HepG2 (cell line): Measurements from ENCODE around the gene WDR73. TPM values are rescaled to one million over a fixed set of nuclear protein-coding genes. Genes with fewer than 3 reads are reported as not detected.

Source experiments
- AGO1 ChIP-seq: fragments of 200-400 bp; formaldehyde crosslinking; IDR thresholded peaks from 2 replicates; pipeline ENCODE4 v1.6.1; 2017; ENCODE audit warnings: mild to moderate bottlenecking, low read depth, low read length, moderate library complexity; ENCODE audit not compliant: poor library complexity, severe bottlenecking
- BCL6 ChIP-seq: IDR thresholded peaks from 2 replicates; pipeline ENCODE4 v1.6.1; 2016; ENCODE audit warnings: missing genetic modification reagents, missing compliant biosample characterization
- BRD4 ChIP-seq: sonication (generic); formaldehyde crosslinking; IDR thresholded peaks from 2 replicates; pipeline ENCODE4 v1.4.0; 2020; ENCODE audit warnings: missing genetic modification reagents
- EED ChIP-seq: sonication (generic); formaldehyde crosslinking; IDR thresholded peaks from 2 replicates; pipeline ENCODE4 v1.5.0; 2020; ENCODE audit warnings: mild to moderate bottlenecking, missing genetic modification reagents
- HIC2 ChIP-seq: sonication (generic); formaldehyde crosslinking; IDR thresholded peaks from 2 replicates; pipeline ENCODE4 v1.9.0; 2022; ENCODE audit warnings: low read depth, missing genetic modification reagents
- KLF11 ChIP-seq: IDR thresholded peaks from 2 replicates; pipeline ENCODE4 v1.6.1; 2016; ENCODE audit warnings: missing compliant biosample characterization
- NFRKB ChIP-seq: fragments of 450-650 bp; IDR thresholded peaks from 2 replicates; pipeline ENCODE4 v1.6.1; 2017
- SP1 ChIP-seq, 2 experiments: fragments of 450-650 bp in 1 of 2; sonication (generic) in 1 of 2; formaldehyde crosslinking in 1 of 2; IDR thresholded peaks; 2 replicates each; pipeline versions ENCODE4 v1.4.0 to v1.6.1; 2016 to 2020; ENCODE audit warnings: missing genetic modification reagents in 1 of 2
- TARDBP ChIP-seq: sonication (generic); formaldehyde crosslinking; IDR thresholded peaks from 2 replicates; pipeline ENCODE4 v1.8.0; 2022; ENCODE audit warnings: mild to moderate bottlenecking, missing genetic modification reagents
- ZFY ChIP-seq: sonication (generic); formaldehyde crosslinking; IDR thresholded peaks from 2 replicates; pipeline ENCODE4 v1.4.0; 2020; ENCODE audit warnings: missing genetic modification reagents
- ZNF614 ChIP-seq: IDR thresholded peaks from 2 replicates; pipeline ENCODE4 v1.6.1; 2018; ENCODE audit warnings: missing biosample characterization, missing genetic modification reagents, inconsistent platforms, borderline replicate concordance
- ZNF724P ChIP-seq: sonication (generic); formaldehyde crosslinking; IDR thresholded peaks from 2 replicates; pipeline ENCODE4 v1.8.0; 2022; ENCODE audit warnings: missing genetic modification reagents, borderline replicate concordance
- ZSCAN5A ChIP-seq: sonication (generic); formaldehyde crosslinking; IDR thresholded peaks from 2 replicates; pipeline ENCODE4 v1.8.0; 2022; ENCODE audit warnings: mild to moderate bottlenecking, missing genetic modification reagents, borderline replicate concordance
- polyA plus RNA-seq, 8 experiments: library from polyadenylated mRNA; depleted of rRNA in 3 of 8; stranded (reverse) in 7 of 8; unstranded in 1 of 8; fragments of >200 nt; fragmentation: Illumina TruSeq in 4 of 8; extraction: Trizol in 4 of 8; gene quantifications; 2 replicates each; pipeline versions ENCODE4 v1.2.1 to v1.2.3, GENCODE V29; 2011 to 2016; ENCODE audit warnings: low read depth in 4 of 8, missing spikeins in 1 of 8, mixed read lengths in 1 of 8; ENCODE audit not compliant: insufficient read depth in 1 of 8
- total RNA-seq, 5 experiments: library from RNA; depleted of rRNA; stranded (reverse); fragments of >200 nt; fragmentation: Illumina TruSeq; extraction: Trizol; gene quantifications; 2 replicates each; pipeline ENCODE4 v1.2.3, GENCODE V29; 2016; ENCODE audit warnings: low read depth in 1 of 5
- TF ChIP-seq, protein P1 (sequence below): sonication (generic); formaldehyde crosslinking; IDR thresholded peaks from 2 replicates; pipeline ENCODE4 v1.9.0; 2021; ENCODE audit warnings: mild to moderate bottlenecking, missing genetic modification reagents
- TF ChIP-seq, protein P2 (sequence below): sonication (generic); formaldehyde crosslinking; IDR thresholded peaks from 2 replicates; pipeline ENCODE4 v1.5.0; 2020; ENCODE audit warnings: missing genetic modification reagents, mild to moderate bottlenecking, borderline replicate concordance
- TF ChIP-seq, protein P3 (sequence below): sonication (generic); formaldehyde crosslinking; IDR thresholded peaks from 2 replicates; pipeline ENCODE4 v1.4.0; 2020; ENCODE audit warnings: mild to moderate bottlenecking, missing genetic modification reagents, borderline replicate concordance

WDR73 gene
- total and polyA plus RNA-seq, 2 of the 13 experiments (the other 11 are each of a cell fraction or from before 2014, with no cell fraction given) = 20.0 to 35.5 TPM

DNA sequence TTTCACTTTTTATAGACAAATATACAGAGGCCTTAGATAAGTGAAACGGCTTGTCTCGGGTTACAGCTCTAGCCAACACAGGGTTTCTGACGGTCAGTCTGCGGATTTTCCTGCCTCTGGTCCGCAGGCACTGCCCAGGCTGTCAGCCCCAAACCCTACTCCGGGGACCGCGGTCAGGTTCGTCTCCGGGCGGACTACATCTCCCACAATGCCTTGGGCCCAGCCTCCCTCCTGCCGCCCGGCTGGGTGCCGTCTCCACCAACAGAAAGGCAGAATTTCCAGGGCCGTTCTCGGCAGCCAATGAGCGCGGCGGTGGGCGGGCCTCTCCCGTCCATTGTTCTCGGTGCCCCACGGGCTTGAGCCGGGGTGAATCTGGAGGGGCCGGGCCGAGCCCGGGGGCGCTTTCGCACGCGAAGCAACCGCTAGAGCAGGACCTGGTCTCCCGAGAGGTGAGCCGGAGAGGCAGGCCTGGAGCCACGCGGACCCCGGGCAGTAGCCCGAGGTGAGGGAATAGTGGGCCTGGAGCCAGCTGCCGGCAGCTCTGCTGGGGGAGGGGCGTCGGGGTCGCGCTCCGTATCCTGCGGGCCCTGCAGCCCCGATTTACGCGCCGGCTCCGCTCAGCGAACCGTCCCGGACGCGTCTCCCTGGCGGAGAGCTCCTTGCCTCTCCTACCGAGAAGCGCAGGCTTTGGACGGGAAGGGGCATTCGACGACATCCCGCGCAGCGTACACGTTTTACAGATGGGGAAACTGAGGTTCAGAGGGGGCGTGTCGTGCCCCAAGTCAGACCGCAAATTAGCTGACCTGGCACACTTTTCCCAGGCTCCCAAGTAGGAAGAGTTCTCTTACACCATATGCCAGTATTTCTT lies 53.2 kb downstream of the WDR73 start, which contains the start of gene ZSCAN2 (continued):
- TF ChIP-seq, protein P1, sequence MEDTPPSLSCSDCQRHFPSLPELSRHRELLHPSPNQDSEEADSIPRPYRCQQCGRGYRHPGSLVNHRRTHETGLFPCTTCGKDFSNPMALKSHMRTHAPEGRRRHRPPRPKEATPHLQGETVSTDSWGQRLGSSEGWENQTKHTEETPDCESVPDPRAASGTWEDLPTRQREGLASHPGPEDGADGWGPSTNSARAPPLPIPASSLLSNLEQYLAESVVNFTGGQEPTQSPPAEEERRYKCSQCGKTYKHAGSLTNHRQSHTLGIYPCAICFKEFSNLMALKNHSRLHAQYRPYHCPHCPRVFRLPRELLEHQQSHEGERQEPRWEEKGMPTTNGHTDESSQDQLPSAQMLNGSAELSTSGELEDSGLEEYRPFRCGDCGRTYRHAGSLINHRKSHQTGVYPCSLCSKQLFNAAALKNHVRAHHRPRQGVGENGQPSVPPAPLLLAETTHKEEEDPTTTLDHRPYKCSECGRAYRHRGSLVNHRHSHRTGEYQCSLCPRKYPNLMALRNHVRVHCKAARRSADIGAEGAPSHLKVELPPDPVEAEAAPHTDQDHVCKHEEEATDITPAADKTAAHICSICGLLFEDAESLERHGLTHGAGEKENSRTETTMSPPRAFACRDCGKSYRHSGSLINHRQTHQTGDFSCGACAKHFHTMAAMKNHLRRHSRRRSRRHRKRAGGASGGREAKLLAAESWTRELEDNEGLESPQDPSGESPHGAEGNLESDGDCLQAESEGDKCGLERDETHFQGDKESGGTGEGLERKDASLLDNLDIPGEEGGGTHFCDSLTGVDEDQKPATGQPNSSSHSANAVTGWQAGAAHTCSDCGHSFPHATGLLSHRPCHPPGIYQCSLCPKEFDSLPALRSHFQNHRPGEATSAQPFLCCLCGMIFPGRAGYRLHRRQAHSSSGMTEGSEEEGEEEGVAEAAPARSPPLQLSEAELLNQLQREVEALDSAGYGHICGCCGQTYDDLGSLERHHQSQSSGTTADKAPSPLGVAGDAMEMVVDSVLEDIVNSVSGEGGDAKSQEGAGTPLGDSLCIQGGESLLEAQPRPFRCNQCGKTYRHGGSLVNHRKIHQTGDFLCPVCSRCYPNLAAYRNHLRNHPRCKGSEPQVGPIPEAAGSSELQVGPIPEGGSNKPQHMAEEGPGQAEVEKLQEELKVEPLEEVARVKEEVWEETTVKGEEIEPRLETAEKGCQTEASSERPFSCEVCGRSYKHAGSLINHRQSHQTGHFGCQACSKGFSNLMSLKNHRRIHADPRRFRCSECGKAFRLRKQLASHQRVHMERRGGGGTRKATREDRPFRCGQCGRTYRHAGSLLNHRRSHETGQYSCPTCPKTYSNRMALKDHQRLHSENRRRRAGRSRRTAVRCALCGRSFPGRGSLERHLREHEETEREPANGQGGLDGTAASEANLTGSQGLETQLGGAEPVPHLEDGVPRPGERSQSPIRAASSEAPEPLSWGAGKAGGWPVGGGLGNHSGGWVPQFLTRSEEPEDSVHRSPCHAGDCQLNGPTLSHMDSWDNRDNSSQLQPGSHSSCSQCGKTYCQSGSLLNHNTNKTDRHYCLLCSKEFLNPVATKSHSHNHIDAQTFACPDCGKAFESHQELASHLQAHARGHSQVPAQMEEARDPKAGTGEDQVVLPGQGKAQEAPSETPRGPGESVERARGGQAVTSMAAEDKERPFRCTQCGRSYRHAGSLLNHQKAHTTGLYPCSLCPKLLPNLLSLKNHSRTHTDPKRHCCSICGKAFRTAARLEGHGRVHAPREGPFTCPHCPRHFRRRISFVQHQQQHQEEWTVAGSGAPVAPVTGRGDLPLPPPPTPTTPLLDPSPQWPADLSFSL (CRISPR knock-in tag) = 0 out of 2 replicates have a peak, but pooled peaks have one; percentile 12
- TF ChIP-seq NFRKB = no peak
- TF ChIP-seq HIC2 = no peak
- TF ChIP-seq EED (CRISPR knock-in tag) = peak; percentile 57; the same call in 1 of the 2 replicates
- no peak for TF ChIP-seq KLF11 (CRISPR knock-in tag)
- TF ChIP-seq BCL6 (CRISPR knock-in tag) = no peak
- TF ChIP-seq AGO1 = peak; percentile 76
- TF ChIP-seq ZSCAN5A (CRISPR knock-in tag) = no peak
- no peak; the same call in 1 of the 2 replicates for TF ChIP-seq TARDBP (CRISPR knock-in tag)
- TF ChIP-seq ZFY (CRISPR knock-in tag) = peak; percentile 90
- TF ChIP-seq, protein P2, sequence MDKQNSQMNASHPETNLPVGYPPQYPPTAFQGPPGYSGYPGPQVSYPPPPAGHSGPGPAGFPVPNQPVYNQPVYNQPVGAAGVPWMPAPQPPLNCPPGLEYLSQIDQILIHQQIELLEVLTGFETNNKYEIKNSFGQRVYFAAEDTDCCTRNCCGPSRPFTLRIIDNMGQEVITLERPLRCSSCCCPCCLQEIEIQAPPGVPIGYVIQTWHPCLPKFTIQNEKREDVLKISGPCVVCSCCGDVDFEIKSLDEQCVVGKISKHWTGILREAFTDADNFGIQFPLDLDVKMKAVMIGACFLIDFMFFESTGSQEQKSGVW (CRISPR knock-in tag) = no peak
- TF ChIP-seq ZNF724P (CRISPR knock-in tag) = 0 out of 2 replicates have a peak, but pooled peaks have one; percentile 42
- TF ChIP-seq ZNF614 (CRISPR knock-in tag) = peak; percentile 37; the same call in 1 of the 2 replicates
- TF ChIP-seq BRD4 = peak; percentile 61
- TF ChIP-seq SP1 (IDR thresholded peaks at IDR 0.05) = no peak
- peak; percentile 73 for TF ChIP-seq SP1 (CRISPR knock-in tag; IDR thresholded peaks at IDR 0.05)
- TF ChIP-seq, protein P3, sequence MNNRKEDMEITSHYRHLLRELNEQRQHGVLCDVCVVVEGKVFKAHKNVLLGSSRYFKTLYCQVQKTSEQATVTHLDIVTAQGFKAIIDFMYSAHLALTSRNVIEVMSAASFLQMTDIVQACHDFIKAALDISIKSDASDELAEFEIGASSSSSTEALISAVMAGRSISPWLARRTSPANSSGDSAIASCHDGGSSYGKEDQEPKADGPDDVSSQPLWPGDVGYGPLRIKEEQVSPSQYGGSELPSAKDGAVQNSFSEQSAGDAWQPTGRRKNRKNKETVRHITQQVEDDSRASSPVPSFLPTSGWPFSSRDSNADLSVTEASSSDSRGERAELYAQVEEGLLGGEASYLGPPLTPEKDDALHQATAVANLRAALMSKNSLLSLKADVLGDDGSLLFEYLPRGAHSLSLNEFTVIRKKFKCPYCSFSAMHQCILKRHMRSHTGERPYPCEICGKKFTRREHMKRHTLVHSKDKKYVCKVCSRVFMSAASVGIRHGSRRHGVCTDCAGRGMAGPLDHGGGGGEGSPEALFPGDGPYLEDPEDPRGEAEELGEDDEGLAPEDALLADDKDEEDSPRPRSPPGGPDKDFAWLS (CRISPR knock-in tag) = no peak
